Umbilical cord (tissue), 2 donors: ENCODE measurements around the gene FHIP2A. TPM values are rescaled to one million over a fixed set of nuclear protein-coding genes. Genes with fewer than 3 reads are reported as not detected.
"Not testable (repeated sequence)": the region's sequence is repeated elsewhere in the genome, so short reads cannot be mapped to it uniquely, and the experiment has no call there.

Experiments
- DNase-seq: peaks from one replicate; pipeline ENCODE4 v3.0.0-alpha.2; 2015; ENCODE audit warnings: low spot score
- total RNA-seq: library from RNA; depleted of rRNA; stranded (reverse); fragments of >200 nt; gene quantifications from one replicate; pipeline ENCODE4 v1.2.3, GENCODE V29; 2014; ENCODE audit warnings: low replicate concordance; ENCODE audit not compliant: insufficient read depth

Gene FHIP2A
- total RNA-seq, 1 donor from 2014 or later: 25.3 TPM

DNA sequence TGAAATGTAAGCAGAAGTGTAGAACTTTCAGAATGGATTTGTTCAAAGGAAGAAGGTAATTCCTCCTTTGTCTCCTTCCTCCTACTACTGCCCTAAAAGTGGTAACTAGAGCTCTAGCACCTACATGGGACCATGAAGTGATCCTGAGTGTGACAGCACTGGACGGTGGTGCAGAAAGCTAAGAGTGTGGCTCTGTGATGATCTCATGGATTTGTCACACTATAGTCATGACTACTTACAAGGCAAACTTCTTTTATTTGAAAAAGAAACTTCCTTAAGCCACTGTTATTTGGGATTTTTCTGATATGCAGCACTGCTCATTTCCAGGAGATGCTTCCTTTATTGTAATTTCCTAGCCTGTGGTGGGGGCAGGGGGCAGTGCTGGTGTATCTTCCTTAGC is 5.8 kb upstream of the FHIP2A start:
- DNase-seq: no peak

DNA sequence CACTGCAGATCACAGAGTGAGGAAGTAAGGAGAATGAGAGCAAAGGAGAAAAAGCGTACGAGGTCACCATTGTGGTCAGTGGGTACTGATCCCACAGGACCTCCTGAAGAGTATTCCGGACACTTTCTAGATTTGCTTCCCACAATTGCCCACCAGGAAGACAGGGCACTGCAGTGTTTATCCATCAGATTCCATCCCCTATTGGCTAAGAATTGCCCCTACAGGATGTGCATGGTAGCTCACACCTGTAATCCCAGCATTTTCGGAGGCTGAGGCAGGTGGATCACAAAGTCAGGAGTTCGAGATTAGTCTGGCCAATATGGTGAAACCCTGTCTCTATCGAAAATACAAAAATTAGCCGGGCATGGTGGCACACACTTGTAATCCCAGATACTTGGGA is 5.3 kb upstream of the FHIP2A start:
- DNase-seq: no peak

DNA sequence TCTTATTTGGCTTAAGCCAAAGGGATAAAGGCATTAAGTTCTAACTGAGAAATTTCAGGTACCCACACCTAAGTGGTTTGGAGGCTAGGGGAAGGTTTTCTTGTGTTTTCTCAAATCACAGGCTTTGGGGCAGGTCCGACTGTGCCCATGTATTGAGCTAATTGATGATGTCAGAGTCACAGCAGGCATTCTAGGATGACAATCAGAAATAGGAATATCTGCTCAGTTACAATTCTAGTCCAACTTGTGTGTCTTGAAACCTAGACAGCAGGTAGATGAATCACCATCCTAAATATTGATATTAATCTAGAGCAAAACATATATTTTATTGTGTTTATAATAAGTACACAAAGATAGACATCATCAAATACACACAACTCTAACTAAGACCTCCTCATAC is 2.3 kb upstream of the FHIP2A start:
- DNase-seq: no peak

DNA sequence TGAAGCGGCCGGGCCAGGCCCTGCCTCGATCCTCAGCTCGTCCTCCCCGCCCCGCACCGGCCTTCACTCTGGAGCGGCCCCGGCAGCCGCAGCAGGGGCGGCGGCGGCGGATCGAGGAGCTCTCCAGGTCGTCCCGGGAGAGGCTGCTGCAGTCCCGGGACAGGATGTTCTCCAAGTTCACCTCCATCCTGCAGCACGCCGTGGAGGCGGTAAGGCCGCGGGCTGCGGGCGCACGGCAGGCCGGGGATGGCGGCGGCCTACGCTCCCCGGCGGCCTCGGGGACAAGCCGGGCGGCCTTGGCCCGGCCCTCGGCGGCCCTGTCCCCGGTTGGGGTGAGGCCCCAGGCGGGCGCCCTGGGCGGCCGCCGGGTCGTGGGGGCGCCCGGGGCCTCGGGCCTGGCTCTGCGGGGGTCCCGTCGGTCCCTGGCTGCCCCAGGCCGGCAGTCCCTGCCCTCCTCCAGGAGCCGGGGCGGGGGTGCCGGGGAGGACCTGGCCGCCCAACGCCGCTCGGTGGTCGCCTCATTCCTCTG is 399 bp downstream of the FHIP2A start:
- no peak for DNase-seq

DNA sequence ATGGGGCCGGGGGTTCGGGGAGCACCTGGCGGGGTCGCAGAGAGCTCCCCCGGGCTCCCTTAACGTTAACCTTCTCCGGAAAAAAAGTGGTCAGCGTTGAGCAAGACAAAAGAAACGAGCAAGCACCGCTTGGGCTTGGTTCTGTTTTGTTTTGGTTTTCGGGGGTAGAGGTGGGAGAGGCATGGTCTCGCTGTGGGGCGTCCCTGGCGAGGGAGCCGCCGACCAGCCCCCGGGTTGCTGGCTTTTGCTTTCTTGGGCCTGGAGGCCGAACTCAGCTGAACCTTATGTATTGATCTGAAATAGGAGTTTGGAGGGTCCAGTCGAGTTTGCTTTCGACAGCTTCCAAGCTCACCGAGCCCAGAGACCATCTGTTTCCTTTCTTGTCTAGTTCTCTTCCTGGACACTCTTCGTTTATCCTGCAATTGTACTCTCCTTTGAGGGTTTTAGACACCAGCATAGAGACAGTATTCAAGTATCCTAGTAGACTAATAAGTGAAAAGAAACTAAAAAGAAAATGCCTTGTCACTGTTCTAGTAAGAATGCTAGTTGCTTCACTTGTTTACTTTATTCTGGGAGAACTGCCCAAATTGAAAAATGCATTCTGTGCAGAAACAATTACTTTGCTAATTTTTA is 980 bp downstream of the FHIP2A start:
- peak; percentile 61 for DNase-seq

DNA sequence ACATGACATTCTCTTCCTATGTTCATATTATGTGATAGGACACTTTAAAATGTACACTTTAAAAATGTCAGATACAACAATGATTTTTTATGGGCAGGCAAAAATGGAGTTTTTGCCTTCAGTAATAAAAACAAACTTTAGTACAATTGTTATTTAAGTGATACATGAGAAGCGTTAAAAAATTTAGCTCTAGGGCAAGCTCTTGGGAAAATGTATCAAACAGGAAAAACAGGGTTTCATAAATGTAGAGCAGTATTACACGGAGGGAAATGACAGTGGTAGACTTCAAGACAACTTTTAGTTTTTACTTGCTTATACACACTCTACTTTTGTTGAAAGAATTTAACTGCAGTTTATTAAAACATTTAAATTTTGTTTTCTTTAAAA is 1.5 kb downstream of the FHIP2A start:
- peak; percentile 58 for DNase-seq

DNA sequence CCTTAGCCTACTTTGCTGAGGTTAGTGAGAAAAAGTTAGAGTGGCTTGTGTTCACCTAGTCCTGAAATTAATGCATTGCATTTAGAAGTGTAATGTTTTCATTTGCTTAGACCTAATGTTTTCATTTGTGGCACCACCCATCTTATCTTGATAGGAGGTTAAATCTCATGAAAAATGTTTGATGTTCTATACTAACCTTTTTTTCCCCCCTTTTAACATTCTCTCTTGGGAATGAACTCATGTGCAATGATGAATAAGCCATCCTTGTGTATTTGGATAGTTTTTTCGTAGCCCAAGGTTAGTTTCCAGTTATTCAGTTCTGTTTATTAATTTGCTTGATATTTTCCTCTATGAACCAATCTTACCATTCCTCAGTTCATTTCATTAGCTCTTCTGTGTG is 2.8 kb downstream of the FHIP2A start:
- no peak for DNase-seq

DNA sequence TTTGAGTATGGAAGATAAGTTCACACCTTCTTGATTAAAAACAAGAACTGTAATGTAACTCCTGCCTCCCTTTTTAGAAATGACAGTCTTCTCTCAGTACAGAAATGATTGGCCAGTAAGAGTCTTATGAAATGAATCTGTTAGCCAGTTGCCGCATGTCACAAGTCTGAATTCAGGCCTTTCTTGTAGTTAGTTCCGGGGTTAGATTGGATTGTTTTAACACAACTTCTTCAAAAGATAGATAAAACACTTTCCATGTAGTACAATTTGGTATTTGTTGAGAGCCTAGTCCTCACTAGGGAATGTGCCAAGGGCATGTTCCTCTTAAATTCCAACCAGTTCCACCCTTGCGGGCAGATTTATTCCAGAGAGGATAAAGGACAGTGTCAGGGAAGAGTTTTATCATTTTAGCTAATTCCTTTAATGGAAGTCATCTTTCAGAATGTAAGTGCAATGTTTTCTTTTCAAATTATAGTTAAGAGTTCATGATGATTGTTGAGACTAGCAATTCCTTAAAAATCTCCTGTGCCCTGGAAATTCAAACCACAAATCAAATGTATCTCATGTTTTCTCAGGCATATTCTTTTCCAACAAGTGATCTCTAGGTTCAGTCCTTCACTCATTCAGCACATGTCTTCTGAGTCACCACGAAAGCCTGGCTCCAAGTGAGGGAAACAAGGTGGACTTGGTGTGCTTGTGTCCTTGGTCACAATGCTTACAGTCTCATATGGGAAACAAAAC is 4.1 kb downstream of the FHIP2A start:
- DNase-seq: peak; percentile 44

DNA sequence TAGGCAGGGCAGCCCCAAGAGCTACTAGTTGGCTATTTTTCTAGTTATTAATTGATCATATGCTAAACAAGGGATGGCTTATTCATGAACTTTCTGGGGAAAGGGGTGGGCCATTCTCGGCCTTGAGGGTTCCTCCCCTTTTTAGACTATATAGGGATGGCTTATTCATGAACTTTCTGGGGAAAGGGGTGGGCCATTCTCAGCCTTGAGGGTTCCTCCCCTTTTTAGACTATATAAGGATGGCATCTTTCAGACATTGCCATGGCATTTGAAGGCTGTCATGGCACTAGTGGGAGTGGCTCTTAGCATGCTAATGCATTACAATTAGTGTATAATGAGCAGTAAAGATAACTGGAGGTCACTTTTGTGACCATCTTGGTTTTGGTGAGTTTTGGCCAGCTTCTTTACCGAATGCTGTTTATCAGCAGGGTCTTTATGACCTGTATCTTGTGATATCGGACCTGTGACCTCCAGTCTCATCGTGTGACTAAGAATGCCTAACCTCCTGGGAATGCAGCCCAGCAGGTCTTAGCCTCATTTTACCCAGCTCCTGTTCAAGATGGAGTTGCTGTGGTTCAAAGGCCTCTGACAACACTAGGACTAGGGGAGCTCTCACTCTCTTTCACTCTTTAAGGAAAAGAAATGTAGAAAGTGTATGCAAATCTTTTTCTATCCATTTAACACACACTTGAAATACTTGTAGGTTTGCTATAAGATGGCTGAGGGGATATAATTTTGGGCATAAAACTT is 7.8 kb downstream of the FHIP2A start:
- DNase-seq: no peak

DNA sequence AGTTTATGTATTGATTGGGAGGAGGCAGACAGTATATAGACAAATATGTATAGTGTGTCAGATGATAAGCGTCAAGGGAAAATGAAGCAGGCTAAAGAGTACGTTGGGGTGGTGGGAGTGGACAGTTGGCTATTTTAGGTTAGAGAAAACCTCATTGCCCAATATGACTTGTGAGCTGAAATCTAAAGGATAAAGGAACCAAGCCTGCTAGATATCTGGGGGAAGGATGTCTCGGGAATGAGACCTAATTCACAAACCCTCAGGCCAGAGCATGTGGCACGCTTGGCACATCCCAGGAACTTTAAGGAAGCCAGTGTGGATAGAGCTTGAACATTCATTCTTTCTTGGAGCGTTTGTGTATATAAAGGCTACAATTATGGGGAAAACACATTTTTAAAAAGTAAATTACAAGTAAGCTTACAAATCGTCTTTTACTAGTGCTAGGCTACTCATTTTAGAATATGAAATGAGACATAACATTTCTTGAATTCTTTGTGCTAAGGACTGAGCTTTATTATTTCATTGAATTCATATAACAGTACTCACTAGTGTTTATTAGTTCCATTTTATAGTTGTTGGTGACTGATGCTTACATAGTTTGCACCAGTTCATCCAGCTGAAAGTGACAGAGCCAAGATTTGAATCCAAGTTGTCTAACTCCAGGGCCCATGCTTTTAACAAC is 9.7 kb downstream of the FHIP2A start:
- DNase-seq: no peak

DNA sequence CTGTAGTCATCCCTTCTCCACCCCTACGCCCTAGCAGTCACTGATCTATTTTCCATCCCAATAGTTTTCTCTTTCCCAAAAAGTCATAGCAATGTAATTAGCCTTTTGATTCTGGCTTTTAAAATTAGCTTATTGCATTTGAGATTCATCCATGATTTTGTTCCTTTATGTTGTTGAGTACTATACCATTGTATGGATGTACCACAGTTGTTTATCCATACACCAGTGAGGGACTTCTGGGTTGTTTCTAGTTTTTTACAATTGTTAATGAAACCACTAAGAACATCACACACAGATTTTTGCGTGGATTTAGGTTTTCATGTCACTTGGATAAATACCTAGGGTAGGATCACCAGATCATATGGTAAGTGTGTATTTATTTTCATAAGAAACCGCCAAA is 16.1 kb downstream of the FHIP2A start:
- no peak for DNase-seq

DNA sequence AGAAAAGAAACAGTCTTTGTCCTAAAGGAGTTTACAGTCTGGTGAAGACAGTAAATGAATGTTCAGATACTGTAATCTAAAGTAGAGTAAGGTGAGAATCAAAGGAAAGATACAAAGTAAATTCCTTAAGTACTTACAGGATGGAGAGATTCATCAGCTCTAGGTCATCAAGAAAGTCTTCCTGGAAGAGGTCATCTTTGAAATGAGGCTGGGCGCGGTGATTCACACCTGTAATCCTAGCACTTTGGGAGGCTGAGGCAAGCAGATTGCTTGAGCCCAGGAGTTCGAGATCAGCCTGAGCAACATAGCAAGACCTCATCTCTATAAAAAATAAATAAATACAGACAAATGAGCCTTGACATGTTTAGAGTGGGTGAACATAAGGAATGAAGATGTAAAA is 18.3 kb downstream of the FHIP2A start:
- DNase-seq: no peak

DNA sequence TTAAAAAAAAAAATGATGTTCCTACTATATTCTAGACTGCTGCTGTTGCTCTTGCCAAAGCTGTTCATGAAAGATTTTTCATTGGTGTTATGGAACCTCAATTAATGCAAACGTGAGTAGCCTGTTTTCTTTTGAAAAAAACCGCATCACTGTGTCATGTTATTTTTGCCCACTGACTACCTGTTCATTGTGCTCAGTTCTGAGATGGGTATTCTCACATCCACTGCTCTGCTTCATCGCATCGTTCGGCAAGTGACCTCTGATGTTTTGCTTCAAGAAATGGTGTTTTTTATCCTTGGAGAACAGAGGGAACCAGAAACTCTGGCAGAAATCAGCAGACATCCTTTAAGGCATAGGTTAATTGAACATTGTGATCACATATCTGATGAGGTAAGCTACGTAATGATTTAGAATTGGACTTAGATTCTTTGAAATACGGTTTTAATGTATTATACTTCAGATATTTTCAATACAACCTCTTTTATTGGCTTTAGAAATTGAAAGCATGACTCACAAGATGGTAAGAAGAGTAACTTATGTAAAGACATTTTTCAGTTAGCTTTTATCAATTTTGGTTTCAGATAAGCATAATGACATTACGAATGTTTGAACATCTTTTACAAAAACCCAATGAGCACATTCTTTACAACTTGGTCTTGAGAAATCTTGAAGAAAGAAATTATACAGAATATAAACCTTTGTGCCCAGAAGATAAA is 24.6 kb downstream of the FHIP2A start:
- DNase-seq: no peak

DNA sequence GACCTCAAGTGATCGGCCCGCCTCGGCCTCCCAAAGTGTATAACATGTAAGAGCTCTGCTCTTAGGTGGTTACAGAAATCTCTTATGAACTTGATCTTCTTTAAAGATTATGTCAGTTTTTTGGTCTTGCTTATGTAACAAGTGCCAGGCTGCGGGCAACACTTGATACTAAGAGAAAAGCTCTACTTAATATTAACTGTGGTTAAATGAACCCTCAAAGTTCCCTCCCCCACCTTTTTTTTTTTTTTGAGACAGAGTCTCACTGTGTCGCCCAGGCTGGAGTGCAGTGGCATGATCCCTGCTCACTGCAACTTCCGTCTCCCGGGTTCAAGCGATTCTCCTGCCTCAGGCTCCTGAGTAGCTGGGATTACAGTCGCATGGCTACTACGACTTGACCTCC is 25.9 kb downstream of the FHIP2A start:
- not testable (repeated sequence) for DNase-seq

DNA sequence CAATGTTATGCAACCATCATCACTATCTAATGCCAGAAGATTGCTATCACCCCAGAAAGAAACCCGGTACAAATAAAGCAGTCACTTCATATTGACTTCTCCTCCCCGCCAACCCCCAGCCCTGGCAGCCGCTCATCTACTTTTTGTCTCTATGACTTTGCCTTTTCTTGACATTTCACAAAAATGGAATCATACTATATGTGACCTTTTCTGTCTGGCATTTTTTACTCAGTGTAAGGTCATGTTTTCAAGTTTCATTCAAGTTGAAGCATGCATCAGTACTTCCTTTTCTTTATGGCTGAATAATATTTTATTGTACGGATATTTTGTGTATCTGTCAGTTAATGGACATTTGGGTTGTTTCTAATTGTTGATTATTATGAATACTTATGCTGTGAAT is 28.1 kb downstream of the FHIP2A start:
- DNase-seq: no peak

DNA sequence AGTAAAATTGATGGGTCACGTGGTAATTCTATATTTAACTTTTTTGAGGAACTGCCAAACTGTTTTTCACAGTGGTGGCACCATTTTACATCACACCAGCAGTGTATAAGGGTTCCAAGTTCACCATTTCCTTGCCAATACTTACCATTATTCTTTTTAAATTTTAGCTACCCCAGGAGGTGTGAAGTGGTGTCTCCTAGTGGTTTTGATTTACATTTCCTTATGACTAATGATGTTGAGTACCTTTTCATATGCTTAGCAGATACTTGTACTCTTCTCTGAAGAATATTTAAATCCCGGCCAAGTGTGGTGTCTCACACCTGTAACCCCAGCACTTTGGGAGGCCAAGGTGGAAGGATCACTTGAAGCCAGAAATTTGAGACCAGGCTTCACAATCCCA is 28.5 kb downstream of the FHIP2A start:
- DNase-seq: no peak

DNA sequence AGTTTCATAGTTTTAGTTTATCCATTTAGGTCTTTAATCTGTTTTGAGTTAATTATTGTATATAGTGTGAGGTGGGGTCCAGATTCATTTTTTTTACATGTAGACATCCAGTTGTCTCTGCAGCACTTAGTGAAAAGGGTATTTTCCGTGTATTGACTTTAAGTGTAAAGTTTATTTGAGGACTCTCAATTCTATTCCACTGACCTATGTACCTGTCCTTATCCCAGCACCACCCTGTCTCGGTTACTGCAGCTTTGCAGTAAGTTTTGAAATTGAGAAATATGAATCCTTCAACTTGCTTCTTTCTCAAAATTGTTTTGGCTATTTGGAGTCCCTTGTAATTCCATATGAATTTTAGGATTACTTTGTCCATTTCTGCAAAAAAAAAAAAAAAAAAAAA is 29.8 kb downstream of the FHIP2A start:
- DNase-seq: no peak

DNA sequence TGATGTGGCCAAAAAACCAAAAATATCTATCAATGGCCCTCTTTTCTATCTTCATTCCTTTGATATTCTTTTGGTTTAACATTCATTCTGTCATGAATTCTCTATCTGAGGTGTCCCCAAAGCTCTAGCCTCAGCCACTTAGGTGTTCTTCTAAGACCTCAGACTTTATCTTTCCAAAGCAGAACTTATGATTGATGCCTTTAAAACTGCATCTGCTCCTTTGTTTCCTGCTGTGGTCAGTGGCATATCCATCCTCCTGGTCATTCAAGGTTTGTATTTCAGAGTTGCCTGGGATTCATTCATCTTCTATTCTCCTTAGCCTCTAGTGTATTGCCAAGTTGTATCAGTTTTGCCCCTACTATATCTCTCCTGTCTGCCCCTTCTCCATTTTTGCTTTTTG is 30.6 kb downstream of the FHIP2A start:
- no peak for DNase-seq

DNA sequence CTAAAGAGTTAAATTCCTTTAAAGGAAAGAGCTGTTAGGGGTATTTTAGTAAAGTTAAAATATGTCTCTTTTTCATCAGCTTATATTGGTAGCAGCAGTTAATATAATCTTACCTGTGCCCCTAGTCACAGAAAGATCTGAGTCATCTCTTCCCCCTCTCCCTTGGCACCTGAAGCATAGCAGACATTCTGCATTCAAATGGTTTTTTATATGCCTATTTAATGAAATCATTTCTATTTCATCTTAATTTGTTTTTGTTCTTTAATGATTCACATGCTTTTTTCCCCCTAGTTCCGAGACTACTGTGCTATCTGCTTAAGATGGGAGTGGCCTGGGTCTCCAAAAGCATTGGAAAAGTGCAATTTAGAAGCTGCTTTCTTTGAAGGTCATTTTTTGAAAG is 33.3 kb downstream of the FHIP2A start:
- no peak for DNase-seq

DNA sequence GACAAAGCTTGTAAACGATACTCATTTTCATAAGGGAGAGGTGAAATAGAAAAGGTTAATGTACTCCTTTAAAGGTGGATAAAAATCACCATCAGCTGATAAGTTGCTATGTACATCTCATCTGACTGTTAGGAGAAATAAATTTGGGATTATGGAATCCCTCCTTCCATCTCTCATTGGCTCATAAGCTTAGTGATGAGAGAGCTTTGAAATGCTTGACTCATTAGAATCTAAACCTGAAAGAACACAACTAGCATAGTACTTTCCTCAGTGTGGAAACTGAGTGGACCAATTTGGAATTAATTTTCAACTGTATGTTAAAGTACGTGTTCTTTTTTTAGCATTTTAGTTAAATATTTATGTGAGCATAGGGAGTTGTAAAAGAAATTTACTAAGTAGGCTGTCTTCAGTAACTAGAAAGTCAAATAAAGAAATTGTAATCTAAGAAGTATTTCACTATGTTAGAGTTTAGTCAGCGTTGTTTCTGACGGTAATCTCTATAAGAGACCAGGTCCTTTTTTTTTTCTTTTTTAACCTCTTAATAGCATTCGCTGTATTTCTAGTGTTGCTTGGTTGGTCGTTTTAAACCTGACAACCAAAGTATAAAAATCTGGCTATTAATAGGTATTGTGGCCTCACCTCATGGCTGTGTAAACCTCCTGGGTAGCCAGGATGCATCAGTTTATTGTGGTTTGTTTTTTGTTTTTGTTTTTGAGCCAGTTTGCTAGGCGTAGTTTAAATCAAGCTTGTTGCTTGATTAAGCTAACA is 34.4 kb downstream of the FHIP2A start:
- no peak for DNase-seq
